NCI-H1417 treated with DMSO at 0.1 percent for 48 hours (cell line): ENCODE data around the gene HTR7.

Experiments used
- DNase-seq: peaks from one replicate; lab custom pipeline; 2025; lab: John Stamatoyannopoulos, UW

Gene HTR7

DNA sequence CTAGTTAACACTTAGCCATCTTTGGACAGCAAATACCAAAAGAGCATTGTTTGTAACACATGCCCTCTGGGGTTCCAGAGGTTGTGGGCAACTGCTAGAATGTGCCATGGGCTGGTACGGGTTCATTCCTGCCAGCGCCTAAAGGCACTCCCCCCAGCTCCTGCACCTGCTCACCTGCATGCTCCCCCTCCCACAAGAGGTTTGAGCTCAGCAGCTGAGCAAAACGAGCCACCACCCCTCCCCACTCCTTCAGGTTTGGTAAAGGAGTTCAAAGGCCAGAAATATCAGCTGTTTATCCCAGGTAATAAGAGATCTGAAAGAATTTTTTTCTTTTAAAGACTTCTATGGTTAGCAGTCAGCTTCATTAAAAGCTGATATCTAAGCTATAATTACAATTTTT, 53.5 kb downstream of the HTR7 start:
- no peak for DNase-seq

DNA sequence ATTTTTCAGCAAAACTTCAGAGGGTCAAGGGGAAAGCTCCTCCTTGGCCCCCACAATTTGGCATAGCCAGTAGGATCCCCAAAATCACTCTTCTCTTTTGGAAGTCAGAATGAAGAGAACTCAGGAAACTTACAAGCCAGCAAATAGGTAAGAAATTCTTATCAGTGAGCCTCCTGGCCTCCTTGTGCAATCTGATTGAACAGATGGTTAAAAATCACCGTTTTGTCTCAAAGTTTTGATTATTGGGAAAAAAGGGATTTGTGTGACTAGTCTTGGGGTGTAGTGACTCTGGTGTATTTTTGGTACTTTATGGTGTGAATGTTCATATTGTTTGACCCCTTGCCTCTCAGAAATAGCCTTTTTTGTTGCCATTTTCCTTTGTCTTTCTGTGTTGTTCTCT, 56.2 kb downstream of the HTR7 start:
- DNase-seq = no peak

DNA sequence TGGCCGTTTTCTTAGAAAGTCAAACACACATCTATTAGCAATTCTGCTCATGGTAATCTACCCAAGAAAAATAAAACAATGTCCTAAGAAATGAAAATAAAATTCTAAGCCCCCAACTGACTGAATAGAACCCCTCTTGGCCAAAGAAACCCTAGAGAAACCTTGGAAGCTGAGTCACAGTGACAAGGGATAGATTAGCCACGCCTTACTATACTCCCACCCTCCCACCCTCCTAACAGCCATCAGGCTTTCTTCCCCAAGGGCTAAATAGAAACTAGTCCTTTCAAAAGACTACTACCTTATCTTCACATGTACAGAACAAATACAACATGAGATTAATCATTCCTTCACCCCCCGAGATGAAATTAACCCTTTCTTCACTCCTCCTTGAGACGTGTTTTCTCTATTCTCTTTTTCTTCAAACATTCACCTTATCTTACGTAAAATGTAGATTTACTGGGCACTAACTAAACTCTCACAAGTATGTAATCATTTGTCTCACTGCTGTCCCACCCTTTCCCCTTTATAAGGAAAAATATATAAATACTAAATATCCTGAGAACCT, 57.5 kb downstream of the HTR7 start:
- no peak for DNase-seq

DNA sequence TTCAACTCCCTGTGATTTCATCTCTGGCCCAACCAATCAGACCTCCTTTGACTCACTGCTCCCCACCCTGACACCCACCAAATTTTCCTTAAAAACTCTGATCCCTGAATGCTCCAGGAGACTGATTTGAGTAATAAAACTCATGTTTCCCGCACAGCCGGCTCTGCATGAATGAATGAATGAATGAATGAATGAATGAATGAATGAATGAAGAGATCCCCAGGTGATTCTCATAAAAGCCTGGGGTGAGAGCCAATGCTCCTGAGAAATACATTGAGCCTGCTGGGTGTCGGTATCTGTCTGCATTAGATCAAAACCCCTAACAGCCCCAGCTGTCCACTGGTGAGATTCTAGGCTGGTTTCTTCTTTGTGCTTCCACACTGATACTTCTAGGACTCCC, 58.7 kb downstream of the HTR7 start:
- no peak for DNase-seq

DNA sequence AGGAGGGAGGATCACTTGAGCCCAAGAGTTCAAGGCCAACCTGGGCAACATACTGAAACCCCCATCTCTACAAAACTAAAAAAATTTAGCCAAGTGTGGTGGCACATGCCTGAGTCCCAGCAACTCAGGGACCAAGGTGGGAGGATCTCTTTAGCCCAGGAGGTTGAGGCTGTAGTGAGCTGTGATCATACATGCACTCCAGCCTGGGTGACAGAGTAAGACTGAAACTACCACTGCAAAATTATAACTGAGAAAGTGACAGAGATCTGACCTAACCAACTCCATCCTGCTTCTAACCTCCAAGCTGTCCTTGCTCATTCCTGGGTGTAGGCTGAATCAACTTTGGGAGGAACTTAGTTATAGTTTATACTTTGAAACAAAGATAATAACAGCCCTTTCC, 59.4 kb downstream of the HTR7 start:
- DNase-seq = no peak

DNA sequence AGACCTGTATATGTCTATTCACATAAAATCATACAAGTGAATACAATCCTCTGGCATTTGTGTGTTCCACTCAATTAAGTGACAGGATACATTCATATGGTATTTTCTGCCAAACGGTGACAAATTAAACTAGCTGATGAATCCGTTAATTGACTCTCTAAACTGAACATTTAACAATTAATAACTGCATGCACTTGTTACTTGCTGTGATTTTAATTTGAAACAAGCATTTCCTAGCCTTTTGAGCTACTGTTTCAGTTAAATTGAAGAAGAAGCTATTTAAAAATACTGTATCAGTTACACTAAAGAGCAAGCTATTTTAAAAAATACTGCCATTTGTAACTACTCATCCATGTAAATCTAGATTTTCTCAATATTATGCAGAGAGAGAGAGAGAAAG, 67.4 kb downstream of the HTR7 start:
- DNase-seq = no peak

DNA sequence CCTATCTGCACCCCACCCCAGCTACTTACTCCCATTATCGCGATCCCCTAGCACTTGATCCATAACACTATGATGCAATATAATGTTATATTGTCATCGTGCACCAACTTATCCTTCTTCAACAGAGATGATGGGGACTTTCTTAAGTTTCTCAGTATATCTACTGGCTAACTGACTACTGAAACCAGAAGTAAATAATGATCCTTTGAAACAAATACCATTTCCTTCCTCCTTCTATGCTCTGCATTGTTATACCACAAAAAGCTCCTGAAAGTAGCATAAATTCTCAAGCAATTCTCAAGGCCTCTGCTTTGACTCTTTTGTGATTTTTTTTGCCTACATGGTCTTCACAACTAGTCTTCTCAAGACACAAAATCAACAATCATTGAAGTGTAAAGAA, 68.9 kb downstream of the HTR7 start:
- DNase-seq = no peak

DNA sequence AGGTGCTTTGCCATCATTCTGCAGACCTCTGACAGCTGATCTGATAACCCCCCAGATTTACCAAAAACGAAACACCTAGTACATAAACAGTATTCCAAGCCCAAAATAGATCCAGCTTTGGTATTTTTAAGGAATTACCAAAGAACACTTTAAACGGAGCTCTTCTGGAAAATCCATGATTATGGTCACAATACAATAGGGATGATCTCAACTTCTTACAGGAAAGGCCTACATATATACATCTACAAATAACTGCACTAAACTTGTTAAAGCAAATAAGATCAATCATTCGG, 69.7 kb downstream of the HTR7 start:
- DNase-seq = no peak

DNA sequence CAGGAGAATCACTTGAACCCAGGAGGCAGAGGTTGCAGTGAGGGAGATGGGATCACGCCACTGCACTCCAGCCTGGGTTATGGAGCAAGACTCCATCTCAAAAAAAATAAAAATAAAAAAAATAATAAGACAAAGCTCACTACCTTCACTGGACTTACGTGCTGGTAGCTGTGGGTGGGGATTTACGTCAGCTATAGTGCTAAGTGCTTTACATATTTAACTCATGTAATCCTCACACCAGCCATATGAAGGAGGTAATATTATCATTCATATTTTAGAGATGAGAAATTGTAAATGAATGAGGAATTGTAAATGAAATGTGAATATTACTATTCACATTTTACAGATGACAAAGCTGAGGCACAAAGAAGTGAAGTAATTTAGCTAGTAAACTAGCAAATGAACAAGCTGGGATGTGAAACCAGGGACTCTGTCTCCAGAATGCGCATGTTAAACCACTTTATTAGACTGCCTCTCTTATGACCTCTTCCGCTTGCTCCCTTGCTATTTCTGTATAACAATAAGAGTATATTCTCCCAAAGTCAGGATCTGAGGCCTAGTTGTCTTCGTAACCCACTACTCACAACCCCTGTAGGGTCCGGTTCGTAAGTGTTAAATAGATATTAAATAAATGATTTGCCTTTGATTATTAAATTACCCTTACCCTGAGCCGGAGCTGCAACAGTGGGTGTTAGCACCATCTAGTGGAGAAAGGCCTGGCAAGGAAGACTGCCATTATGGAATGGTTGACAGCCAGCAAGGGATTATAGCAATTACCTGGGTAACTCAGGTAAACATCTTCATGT, 70.2 kb downstream of the HTR7 start:
- no peak for DNase-seq

DNA sequence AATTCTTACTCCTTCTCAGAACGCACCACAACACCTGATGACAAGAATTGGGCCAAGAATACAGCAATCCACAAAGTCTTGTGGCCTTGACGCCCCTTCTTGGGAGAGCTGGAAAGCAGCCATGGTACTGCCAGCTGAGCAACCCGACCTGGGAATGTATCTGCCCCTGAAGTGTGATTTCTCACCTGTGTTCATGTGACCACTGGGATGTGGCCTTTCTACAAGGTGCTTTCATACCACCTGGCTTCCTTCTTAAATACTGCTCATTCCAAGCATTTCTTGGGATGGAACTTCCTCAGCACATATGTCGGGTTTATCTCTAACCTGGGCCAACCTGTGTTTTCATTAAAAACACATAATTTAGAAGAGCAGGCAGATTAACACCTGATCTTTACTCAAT, 72.1 kb downstream of the HTR7 start:
- DNase-seq = no peak

DNA sequence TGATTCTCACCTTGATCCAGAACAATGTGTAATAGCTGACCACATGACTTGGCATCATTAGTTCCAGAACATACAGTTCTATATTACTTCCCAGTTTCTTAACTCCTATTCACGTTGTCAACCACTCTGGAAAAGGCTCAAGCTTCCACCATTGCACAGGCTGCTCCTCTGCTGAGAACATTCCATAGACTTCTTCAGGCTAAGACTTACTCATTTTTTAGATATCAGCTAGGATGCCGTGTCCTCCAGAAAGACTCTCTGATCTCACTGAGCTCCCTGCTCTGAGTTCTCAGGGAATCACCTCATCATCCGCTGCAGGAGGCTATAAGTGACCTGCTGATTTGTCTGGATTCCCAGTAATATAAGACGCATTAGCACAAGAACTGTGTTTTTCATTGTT, 73.1 kb downstream of the HTR7 start:
- no peak for DNase-seq

DNA sequence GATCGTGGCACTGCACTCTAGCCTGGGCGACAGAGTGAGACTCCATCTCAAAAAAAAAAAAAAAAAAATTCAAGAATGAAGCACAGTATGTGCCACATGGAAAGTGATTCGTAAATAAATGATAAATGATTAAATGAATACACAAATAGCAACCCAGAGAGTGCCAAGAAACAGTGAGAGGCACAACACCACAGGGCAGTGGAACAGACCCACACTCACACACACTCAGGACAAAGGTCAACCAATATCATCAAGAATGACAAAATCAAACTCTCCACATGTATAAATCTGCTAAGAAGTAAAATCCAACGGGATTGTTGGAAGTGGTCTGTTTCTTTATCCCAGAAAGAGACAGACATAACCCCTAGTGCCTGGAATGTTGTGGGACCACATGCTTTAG, 77.4 kb downstream of the HTR7 start:
- no peak for DNase-seq

DNA sequence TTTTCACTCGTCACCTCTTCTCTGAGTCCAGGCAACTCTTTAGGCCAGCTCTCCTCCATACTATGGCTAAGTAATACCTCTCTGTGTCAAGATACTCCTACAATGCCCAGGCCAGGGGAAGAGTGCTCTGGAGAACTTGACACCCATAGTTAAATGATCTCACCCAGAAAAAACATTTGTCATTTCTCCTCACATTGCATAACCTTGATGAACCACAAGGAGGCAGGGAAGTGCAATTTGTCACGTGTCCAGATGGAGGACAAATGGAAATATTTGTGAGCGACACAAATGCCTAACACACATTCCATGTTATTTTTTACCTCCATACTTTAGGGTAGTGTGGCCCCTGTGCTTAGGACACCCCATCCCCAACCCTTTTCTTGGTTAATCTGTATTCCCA, 78.3 kb downstream of the HTR7 start:
- no peak for DNase-seq

DNA sequence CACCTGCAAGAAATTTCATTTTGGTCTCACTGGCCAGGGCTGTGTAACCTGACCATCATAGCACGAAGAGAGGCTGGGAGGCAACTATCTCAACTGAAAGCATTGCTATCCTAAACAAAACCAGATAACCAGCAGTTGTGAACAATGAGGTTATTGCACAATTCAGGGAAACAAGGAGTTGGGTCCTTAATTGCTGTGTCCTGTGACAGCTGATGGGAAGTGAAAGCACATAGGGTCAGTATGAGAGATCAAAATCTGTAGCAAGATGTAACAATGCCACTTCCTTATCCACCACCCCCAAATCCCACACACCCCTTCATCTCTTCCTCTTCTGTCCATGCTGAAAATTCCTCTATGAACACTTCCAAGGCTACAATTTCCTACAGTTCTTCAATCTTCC, 80.2 kb downstream of the HTR7 start:
- no peak for DNase-seq

DNA sequence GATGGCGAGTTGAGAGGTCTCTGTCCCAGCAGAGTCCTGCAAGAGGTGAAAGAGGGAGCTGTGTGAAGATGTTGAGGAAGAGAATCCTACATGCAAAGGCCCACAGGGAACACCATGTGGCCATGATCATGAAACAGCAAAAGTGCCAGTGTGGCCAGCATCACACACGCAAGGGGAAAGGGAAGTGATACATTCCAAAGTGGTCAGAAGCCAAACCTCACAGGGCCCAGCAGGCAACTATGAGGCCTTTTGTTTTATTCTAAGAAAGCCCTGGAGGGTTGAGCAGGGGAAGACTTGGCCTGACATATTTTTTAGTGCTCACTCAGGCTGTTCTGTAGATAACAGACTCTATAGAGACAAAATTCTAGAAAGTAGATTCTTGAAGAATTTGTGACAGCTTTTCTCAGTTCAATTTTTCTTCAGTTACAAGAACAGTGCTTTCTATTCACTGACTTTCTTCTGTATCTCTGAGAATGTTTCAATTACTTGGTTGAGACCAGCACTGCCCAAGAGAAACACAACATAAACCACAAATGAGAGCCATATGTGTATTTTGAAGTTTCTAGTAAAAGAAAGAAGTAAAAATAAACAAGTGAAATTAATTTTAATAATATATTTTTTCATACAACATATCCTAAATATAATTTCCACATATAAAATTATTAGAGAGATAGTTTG, 82.3 kb downstream of the HTR7 start:
- no peak for DNase-seq

DNA sequence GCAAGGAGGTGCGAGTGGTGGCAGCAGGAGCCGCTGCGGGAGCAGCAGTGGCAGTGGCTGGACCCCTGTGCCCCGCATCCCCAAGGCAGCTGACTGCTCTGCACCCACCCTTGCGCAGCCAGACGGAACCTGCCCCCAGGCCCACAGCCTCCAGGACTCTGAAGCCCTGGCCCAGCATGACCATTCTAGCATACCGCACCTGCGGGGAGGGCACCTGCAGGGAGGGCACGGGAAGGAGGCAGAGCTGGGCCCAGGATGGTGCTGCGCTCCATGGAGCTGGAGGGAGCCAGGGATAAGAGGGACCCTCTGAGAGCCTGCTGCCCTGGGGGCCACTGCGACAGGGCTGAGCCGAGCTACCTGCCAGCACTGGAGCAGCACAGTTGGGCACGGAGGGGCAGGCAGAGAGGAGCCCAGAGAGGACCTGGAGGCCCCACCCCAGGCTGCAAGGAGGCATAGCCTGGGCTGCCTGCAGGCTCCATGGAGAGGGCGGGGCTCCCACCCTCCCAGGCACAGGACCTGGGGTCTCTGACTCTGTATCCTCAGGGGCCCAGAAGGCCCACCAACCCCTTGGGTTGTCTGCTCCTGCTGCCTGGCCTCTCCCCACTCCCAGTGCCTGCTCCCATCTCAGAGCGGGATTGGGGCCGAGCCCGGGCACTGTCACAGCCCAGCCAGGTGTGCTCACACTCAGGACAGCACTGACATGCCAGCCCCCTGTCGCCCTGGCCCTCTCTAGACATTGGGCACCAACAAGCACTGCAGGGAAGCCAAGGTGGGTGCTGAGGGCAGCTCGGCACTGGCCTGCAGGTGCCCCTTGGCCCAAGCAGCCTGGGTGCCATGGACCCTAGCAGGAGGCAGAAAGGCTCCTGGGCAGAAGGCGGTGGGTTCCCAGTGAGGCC, 87.6 kb downstream of the HTR7 start:
- DNase-seq = no peak

DNA sequence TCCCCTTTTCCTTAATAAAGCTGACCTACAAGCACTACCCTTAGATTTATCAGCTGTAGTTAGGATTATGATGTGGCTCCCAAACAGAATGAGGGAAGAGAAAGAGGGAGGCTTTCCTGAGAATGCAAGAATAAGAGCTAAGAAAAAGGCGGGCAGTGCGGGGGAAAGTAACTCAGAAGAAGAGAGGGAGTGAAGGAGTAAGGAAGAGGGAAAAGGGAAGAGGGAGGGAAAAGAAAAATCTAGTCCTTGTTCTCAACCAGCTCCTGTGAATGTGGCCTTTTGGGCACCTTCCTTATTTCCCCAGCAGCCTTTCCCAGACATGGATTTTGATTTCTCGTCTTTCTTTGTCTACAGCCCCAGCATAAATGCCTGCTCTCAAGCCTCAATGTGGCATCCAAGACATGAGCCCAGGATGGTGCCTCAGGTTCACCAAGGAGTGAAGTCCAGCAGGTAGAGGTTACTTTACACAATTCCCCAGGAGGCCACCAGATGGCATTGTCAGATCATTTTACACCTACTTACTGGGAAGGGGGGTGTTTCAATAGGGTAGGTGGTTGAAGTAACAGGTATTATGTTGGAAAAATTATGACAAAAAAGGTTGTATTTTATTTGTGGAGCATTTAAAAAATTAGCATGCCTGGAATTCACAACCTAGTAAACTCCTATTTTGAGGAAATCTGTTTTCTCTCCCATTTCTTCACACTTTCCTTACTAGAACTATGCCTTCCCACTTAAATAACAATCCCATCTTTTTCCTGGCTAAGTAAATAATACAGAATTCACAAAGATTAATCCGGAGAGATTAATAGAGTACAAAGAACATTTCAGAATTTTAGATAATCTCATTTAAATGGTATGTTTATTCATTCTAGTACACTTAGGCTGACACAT, 106.5 kb downstream of the HTR7 start:
- no peak for DNase-seq

DNA sequence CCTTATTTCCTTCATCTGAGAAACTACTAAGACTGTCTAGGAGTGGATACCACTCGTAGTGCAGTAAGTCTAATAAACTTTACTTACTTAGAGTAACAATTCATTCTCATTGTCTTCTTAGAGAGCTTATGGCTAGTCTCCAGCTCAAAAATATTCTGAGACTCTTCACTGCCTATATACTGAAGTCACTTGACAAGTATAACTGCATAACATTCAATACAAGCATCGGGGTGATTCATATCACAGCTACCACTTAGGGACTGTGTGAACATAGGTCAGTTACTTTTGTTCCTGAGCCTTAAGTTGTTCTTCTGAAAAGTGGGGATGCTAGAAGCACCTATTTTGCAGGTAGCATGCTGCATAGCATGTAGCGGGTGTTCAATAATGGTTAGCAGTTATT, 111.0 kb downstream of the HTR7 start:
- DNase-seq = no peak

DNA sequence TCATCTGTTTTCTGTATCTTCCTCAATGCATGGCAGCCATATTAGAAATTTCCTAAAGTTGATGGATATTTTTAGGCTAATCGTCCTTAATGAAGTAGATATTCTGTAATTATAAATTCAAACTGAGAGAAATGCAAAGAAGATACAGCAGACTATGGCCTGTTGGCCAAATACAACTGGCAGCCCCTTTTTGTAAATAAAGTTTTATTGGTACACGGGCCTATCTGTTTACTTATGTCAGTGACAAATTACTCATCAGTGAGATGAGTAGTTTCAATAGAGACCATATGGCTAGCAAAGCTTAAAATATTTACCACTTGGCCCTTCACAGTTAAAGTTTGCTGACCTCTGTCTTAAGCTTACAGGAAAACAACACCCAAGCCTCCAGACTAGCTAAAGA, 112.3 kb downstream of the HTR7 start:
- DNase-seq = no peak

DNA sequence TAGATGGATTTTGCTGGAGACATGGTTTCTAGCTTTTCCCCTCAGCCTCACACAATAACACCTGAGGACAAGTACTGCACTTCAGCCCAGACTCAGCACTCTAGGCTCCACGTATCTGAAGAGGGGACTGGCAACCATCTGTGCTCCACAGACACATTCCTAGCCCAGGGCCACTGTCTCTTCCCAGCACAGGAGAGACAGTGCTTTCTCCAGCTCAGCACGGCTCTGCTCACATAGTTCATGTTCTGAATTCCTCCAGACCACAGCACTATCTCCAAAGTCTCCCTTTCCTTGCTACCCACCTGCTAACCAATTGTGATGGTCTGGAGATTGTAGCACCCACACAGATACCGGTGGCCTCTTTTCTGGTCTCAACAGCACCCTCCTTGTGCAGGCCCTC, 114.5 kb downstream of the HTR7 start:
- DNase-seq = no peak

DNA sequence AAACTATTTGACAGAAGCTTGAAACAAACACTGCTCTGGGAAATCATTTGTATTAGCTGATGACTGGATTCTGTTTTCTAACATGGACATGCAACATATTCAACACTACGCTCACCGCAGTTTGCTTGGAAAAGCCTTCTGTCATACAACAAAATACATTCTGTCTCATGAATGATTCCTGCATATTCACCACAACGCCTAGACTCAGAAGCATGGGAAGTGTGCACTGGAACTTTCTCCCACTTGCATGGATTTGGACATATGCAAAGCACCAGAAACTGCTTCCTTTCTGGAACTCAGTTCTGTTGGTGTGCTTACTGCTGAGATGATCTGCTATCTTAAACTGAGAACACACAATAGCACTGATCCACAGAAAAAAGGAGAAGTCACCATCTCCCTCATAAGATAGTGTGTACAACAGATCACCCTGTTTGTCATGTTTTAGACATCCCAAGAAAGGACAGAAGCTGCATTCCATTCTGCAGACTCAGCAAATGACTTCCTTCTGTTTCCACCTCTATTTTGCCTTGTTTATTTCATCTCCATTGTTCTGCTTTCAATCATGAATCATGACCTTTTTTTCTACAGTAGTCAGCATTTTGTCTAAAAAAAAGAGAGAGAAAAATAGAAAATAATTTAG, 115.8 kb downstream of the HTR7 start:
- no peak for DNase-seq
